Lung (tissue), 12 donors: ENCODE data around the gene SCUBE3. TPM values are rescaled to one million over a fixed set of nuclear protein-coding genes. Genes with fewer than 3 reads are reported as not detected.

Experiments used
- ATAC-seq: fragments of 200-7000 bp; cut with Tn5 transposase; one replicate; pipeline ENCODE4 v1.9.1; 2020; ENCODE audit warnings: moderate number of reproducible peaks; ENCODE audit not compliant: insufficient read depth, low FRiP score
- DNase-seq, 3 donors: peaks; one replicate each; pipeline ENCODE4 v3.0.0-alpha.2; 2013 to 2017
- H3K27ac ChIP-seq, 2 donors: one replicate each; pipeline ENCODE4 v1.5.1; 2013; ENCODE audit warnings: mild to moderate bottlenecking in 2 of 2, moderate library complexity in 2 of 2, control low read depth in 1 of 2, inconsistent platforms in 1 of 2, low read depth in 1 of 2, low read length in 1 of 2
- H3K27me3 ChIP-seq, 3 donors: one replicate each; pipeline ENCODE4 v1.5.1; 2013; ENCODE audit warnings: low read length in 2 of 3; ENCODE audit not compliant: control insufficient read depth in 3 of 3, insufficient read depth in 3 of 3
- H3K36me3 ChIP-seq, 4 donors: one replicate each; pipeline ENCODE4 v1.5.1; 2013; ENCODE audit warnings: low read length in 4 of 4, mild to moderate bottlenecking in 1 of 4, moderate library complexity in 1 of 4; ENCODE audit not compliant: control insufficient read depth in 4 of 4, insufficient read depth in 4 of 4
- H3K4me1 ChIP-seq, 5 donors: one replicate each; pipeline ENCODE4 v1.5.1; 2013; ENCODE audit warnings: low read length in 5 of 5, mild to moderate bottlenecking in 2 of 5, moderate library complexity in 1 of 5; ENCODE audit not compliant: control insufficient read depth in 5 of 5, insufficient read depth in 5 of 5
- H3K4me3 ChIP-seq: one replicate; pipeline ENCODE4 v1.5.1; 2013; ENCODE audit warnings: mild to moderate bottlenecking, control low read depth, moderate library complexity
- H3K9ac ChIP-seq, 2 donors: one replicate each; pipeline ENCODE4 v1.5.1; 2013; ENCODE audit warnings: low read length in 2 of 2, control low read depth in 1 of 2; ENCODE audit not compliant: insufficient read depth in 1 of 2
- H3K9me3 ChIP-seq, 4 donors: one replicate each; pipeline ENCODE4 v1.5.1; 2013; ENCODE audit warnings: low read length in 3 of 4, mild to moderate bottlenecking in 1 of 4, moderate library complexity in 1 of 4; ENCODE audit not compliant: control insufficient read depth in 4 of 4, insufficient read depth in 3 of 4
- WGBS, 2 donors: extraction: QIAGEN DNeasy Blood & Tissue Kit; methylation state at CpG; one replicate each; pipeline ENCODE4 v1.1.7; 2013; 5-methylcytosine and 5-hydroxymethylcytosine counted together
- polyA plus RNA-seq, 2 donors: library from polyadenylated mRNA; stranded (reverse); fragments of 200-250 nt; gene quantifications; one replicate each; pipeline ENCODE4 v1.2.1, GENCODE V29; 2013
- total RNA-seq, 2 donors: library from RNA; depleted of rRNA in 1 of 2; stranded (reverse); fragments of >200 nt in 1 of 2; gene quantifications; one replicate each; pipeline ENCODE4 v1.2.1, GENCODE V29; 2014 to 2021
- TF ChIP-seq, protein P1 (sequence below): IDR thresholded peaks from 2 replicates; pipeline ENCODE4 v1.5.1; 2012; ENCODE audit warnings: mild to moderate bottlenecking; ENCODE audit errors: control extremely low read depth, extremely low read depth
- donor health status: control.
- donor health status: control.
- donor health status: Bipolar disorder and iron deficiency.
- donor health status: healthy.
- donor health status: DM: yes; HTN: yes; CAD: no.

Gene SCUBE3
- total and polyA plus RNA-seq, 4 donors, result 0.02 to 2.1 (median 0.92) TPM

DNA sequence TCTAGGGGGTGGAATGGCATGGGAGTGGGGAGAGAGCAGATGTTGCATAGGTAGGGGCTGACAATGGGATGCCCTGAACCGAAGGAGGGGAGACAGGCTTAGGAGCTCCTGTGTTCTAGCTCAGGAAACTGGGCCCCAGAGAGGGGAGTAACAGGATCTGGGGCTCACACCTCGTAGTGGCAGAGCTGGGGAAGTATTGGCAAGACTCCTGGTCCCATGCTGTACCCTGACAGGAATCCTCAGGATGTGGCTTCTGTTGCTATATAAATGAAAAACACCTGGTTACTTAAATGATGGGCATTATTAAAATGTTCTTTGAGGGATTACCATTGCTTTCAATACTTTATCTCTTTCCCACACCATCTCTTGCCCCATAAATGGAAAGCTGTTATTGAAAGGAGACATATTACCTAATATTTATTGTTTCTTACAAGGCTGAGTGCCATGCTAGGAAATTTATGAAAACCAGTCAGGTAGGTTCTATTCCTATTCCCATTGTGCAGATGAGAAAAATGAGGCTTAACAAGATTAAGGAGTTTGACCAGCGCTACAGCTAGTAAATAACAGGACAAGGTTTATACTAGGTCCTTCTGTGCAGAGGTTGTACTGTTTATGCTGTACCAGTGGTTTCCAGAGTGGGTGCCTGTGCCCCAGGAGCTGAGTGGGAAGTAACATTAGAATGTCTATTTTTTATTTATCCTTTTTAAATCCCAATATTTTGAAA lies 37.3 kb upstream of the SCUBE3 start:
- DNase-seq, result no peak
- no peak overlapping the region for H3K4me3 ChIP-seq
- H3K4me1 ChIP-seq, result peaks cover 0 to 31% (median 5%) of the 10 kb centered on the region in 5 donors
- H3K27me3 ChIP-seq, result no peaks in the 10 kb centered on the region
- no peaks in the 10 kb centered on the region for H3K36me3 ChIP-seq
- no peak for ATAC-seq
- no peak overlapping the region for H3K9ac ChIP-seq
- 46 to 66% methylated on average over 3 of the region's 3 CpGs for WGBS, 2 donors
- TF ChIP-seq, protein P1, sequence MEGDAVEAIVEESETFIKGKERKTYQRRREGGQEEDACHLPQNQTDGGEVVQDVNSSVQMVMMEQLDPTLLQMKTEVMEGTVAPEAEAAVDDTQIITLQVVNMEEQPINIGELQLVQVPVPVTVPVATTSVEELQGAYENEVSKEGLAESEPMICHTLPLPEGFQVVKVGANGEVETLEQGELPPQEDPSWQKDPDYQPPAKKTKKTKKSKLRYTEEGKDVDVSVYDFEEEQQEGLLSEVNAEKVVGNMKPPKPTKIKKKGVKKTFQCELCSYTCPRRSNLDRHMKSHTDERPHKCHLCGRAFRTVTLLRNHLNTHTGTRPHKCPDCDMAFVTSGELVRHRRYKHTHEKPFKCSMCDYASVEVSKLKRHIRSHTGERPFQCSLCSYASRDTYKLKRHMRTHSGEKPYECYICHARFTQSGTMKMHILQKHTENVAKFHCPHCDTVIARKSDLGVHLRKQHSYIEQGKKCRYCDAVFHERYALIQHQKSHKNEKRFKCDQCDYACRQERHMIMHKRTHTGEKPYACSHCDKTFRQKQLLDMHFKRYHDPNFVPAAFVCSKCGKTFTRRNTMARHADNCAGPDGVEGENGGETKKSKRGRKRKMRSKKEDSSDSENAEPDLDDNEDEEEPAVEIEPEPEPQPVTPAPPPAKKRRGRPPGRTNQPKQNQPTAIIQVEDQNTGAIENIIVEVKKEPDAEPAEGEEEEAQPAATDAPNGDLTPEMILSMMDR, result no peak
- H3K9me3 ChIP-seq, result no peaks in the 10 kb centered on the region
- no peak overlapping the region for H3K27ac ChIP-seq

DNA sequence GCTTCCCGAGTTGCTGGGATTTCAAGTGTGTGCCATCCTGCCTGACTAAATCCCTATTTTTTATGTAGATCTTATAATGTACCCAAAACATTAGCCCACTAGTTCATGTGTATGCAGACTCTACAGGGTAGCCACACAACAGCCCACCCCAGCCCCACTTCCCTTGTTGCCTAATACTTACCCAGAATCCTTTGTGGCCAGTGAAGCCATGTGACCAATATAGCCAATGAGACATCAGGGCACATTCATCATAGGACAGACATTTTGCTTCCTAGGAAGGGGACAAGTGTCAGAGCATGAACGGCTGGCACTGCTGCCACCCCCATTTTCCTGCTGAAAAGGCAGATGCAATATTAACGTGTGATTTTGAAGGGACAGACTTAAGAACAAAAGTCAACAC lies 36.6 kb upstream of the SCUBE3 start:
- no peaks in the 10 kb centered on the region for H3K27me3 ChIP-seq
- no peak overlapping the region for H3K9ac ChIP-seq
- no peak overlapping the region for H3K4me3 ChIP-seq
- DNase-seq (no peak), ATAC-seq (no peak)
- H3K9me3 ChIP-seq, result no peaks in the 10 kb centered on the region
- no peak overlapping the region for H3K27ac ChIP-seq
- WGBS, 2 donors, result 66 to 79% methylated on average over 3 of the region's 3 CpGs
- no peaks in the 10 kb centered on the region for H3K36me3 ChIP-seq
- TF ChIP-seq, protein P1, result no peak
- peaks cover 4 to 36% (median 5%) of the 10 kb centered on the region in 5 donors for H3K4me1 ChIP-seq

DNA sequence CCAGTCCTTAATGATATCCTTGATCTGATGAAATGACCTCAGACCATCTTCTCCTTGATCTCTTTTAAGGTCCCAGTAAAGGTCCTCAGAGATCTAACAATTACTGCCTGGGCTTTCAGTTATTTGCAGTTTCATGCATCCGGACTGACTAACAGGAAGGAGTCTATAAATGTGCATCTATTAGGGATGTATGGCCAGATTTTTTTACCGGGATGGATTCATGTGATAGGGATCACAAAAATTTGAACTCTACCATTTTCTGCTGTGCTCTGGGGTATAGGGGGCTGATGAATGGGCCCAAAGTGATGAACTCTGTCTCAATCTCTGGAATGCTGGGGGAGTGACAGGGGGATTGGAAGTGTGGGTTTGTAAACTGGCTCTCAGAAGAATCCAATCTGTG lies 36.2 kb upstream of the SCUBE3 start:
- no peak overlapping the region for H3K27ac ChIP-seq
- no peak for ATAC-seq

More for the DNA sequence above, 36.2 kb upstream of the SCUBE3 start:
- Histone ChIP-seq H3K36me3 (no peaks in the 10 kb centered on the region), H3K9me3 (no peaks in the 10 kb centered on the region), H3K4me3 (no peak overlapping the region), H3K9ac (no peak overlapping the region), H3K27me3 (no peaks in the 10 kb centered on the region), H3K4me1 (peaks cover 4 to 37% (median 5%) of the 10 kb centered on the region in 5 donors)
- 71 to 73% methylated on average over 2 of the region's 2 CpGs for WGBS, 2 donors
- TF ChIP-seq, protein P1, result no peak
- DNase-seq, result no peak
